ENCODE results near the gene RCAN2.

Gene RCAN2

GRCh38 chr6:46174904-46175303 is 316.3 kb downstream of the RCAN2 start:
- DNase-seq (ENCODE audit: low read depth): no peak
- TF ChIP-seq CTCF (conservative IDR thresholded peaks at IDR 0.05; ENCODE audit: low read length): no peak
- H3K4me3 ChIP-seq (ENCODE audit: low read length): no peak overlapping the region

GRCh38 chr6:46172176-46172575 is 319.1 kb downstream of the RCAN2 start:
- TF ChIP-seq CTCF (conservative IDR thresholded peaks at IDR 0.05; ENCODE audit: low read length): no peak
- no peak for DNase-seq (ENCODE audit: low read depth)
- H3K4me3 ChIP-seq (ENCODE audit: low read length): no peak overlapping the region

Data from AG10803 (cell line).